ENCODE results near the gene APAF1. TPM values are rescaled to one million over a fixed set of nuclear protein-coding genes. Genes with fewer than 3 reads are reported as not detected.

APAF1 gene
- polyA plus RNA-seq, 3 donors = 32.4 to 40.5 (median 32.6) TPM

DNA sequence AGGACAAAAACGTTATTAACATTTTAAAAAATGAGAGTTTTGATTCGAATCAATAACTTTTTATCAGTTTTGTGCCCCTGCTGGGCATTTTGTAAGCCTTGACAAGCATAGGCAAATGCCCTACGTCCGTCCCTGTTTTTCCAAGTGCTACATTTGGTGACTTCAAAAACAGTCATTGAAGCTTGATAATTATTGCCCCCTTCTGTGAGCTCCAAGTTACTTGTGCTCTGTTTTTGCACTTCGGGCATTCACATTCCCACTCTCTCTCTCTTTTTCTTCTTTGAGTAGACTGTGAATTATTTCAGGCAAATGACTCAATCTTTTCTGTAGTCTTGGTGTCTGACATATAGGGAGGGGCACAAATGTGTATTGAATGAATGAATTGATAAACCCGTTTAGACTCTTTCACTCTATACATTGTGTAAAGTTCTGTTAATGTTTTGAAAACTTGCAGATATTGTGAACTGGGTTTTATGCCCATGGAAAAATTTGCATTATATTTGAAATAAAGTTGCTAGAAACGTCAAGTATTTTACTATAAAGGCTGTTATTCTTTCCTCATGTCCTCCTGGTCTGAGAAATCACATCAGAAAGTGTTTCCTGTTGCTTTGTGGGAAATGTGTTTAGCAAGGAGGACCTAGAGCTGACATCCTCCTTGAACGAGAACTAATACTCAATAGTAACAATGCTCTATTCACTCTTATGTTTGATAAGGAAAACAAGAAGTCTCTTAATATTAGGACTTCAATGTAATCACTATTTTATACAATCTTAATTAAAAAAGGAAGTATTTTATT, 1.4 kb downstream of the APAF1 start:
- DNase-seq (ENCODE audit: extremely low read depth in 1 of 11, low read depth in 9 of 11, low spot score in 4 of 11) = no peak

GRCh38 chr12:98651328-98651727, 6.2 kb downstream of the APAF1 start:
- no peak for DNase-seq (ENCODE audit: extremely low read depth in 1 of 11, low read depth in 9 of 11, low spot score in 4 of 11)

GRCh38 chr12:98653866-98654493, 8.9 kb downstream of the APAF1 start:
- DNase-seq (ENCODE audit: extremely low read depth in 1 of 11, low read depth in 9 of 11, low spot score in 4 of 11) = peak in 5 of 11 donors; percentile 41 to 54 (median 49)

GRCh38 chr12:98656289-98657101, 11.4 kb downstream of the APAF1 start:
- no peak for DNase-seq (ENCODE audit: extremely low read depth in 1 of 11, low read depth in 9 of 11, low spot score in 4 of 11)

GRCh38 chr12:98660521-98660920, 15.4 kb downstream of the APAF1 start:
- DNase-seq (ENCODE audit: extremely low read depth in 1 of 11, low read depth in 9 of 11, low spot score in 4 of 11) = no peak

DNA sequence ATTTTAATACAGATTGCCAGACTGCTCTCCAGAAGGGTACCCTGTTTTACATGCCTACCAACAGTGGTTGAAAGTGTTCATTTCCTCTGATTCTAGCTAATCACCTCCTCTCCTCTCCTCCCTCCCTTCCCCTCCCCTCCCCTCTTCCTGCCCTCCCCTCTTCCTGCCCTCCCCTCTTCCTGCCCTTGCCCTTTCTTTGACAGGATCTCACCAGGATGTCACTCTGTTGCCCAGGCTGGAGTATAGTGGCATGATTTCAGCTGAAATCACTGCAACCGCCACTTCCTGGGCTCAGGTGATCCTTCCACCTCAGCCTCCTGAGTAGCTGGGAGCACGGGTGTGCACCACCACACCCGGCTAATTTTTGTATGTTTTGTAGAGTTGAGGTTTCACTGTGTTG, 24.7 kb downstream of the APAF1 start:
- DNase-seq (ENCODE audit: extremely low read depth in 1 of 11, low read depth in 9 of 11, low spot score in 4 of 11) = no peak

DNA sequence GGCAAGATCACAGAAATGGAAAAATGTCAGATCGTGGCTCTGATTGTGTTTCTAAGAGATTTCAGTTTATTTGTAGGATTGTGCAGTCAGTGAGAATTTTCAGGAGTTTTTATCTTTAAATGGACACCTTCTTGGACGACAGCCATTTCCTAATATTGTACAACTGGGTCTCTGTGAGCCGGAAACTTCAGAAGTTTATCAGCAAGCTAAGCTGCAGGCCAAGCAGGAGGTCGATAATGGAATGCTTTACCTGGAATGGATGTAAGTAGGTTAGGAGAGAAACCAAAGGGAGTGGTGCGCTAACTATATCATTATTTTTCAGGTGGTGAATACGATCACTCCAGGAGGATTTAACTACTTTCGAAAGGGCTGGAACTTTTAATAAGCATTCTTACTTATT, 26.4 kb downstream of the APAF1 start:
- no peak for DNase-seq (ENCODE audit: extremely low read depth in 1 of 11, low read depth in 9 of 11, low spot score in 4 of 11)

DNA sequence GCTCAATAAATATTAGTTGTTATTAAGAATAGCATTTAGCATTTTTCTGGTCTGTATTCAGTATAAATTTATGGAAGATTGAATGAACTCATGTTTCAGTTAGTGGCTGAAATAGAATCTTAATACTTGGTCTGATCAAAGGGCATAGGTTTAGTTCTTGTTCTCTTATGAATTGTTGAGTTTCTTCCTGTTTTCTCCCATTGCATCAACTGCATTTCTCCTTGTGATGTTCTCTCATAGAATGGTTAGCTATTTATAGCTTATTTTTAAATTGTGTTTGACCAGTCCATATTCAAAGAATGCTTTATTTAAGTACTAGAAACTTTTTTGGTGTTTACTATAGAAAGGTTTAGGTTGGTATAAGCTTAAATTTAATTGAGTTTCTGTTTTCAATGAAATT, 29.8 kb downstream of the APAF1 start:
- no peak for DNase-seq (ENCODE audit: extremely low read depth in 1 of 11, low read depth in 9 of 11, low spot score in 4 of 11)

- no peak for DNase-seq (ENCODE audit: extremely low read depth in 1 of 11, low read depth in 9 of 11, low spot score in 4 of 11)
Observed at GRCh38 chr12:98678236-98678945, 33.3 kb downstream of the APAF1 start.

DNA sequence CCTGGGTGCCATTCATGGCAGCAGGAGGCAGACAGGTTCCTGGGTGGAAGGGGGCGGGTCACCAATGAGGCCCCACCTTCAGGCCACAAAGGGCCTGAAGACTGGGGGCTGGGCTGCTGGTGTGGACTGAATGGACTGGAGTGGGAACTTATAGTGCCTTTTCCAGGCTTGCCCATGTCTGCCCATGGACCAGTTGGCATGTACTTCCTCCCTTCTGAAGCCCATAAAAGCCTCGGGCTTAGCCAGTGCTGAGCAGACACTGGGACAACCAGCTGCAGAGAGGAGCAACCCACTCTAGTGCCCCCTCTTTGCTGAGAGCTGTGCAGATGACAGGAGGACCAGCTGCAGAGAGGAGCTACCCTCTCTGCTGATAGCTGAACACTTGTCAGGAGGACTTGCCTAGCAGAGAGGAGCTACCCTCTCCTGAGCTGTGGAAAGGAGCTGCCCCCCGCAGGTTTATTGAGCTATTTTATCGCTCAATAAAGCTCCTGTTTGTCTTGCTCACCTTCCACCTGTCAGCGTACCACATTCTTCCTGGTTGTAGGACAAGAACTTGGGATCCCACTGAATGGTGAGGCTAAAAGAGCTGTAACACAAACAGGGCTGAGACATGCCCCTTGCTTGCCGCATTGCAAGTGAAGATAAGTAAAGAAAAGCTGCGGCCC, 34.0 kb downstream of the APAF1 start:
- no peak for DNase-seq (ENCODE audit: extremely low read depth in 1 of 11, low read depth in 9 of 11, low spot score in 4 of 11)

DNA sequence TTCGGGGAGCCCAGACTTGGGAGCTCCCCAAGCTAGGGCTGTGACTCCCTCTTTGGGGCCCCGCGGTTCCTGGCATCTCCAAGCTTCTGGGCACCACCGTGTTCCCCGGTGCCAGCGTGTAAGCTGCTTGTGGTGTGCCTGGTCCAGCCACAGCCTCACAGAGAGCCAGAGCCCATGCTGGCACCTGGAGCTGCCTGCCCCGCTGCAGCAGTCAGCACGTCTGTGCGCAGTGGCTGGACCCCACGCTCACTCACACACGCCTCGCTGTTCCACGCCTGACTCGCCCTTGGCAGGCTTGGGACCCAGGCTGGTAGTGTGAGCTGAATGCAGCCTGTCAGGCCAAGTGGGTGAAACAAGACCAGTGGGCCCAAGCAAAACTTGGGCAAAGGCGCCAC, 34.5 kb downstream of the APAF1 start:
- DNase-seq (ENCODE audit: extremely low read depth in 1 of 11, low read depth in 9 of 11, low spot score in 4 of 11) = no peak

DNA sequence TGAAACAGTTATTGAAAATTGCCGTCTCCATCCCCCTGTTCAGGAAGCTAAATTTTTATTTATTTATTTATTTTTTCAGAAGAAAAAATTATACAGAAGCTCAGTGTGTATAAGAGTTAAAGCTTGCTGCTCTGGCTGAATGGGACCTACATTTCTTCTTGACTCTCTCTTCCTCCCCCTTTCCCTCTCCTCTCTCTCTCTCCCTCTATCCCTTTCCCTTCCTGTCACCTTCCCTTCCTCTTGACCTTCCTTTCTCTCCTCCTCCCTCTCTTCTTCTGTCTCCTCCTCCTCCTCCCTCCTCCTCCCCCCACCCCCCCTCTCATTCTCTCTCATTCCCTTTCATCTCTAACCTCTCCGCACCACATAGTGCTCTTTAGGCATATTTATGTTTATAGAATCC, 39.1 kb downstream of the APAF1 start:
- DNase-seq (ENCODE audit: extremely low read depth in 1 of 11, low read depth in 9 of 11, low spot score in 4 of 11) = no peak

- DNase-seq (ENCODE audit: extremely low read depth in 1 of 11, low read depth in 9 of 11, low spot score in 4 of 11) = no peak
Observed at GRCh38 chr12:98686603-98687002, 41.5 kb downstream of the APAF1 start.

- DNase-seq (ENCODE audit: extremely low read depth in 1 of 11, low read depth in 9 of 11, low spot score in 4 of 11) = no peak
Observed at GRCh38 chr12:98691351-98691750, 46.3 kb downstream of the APAF1 start.

- no peak for DNase-seq (ENCODE audit: extremely low read depth in 1 of 11, low read depth in 9 of 11, low spot score in 4 of 11)
Observed at GRCh38 chr12:98696036-98696646, 51.1 kb downstream of the APAF1 start.

GRCh38 chr12:98697209-98697608, 52.1 kb downstream of the APAF1 start:
- DNase-seq (ENCODE audit: extremely low read depth in 1 of 11, low read depth in 9 of 11, low spot score in 4 of 11) = no peak

GRCh38 chr12:98698603-98699463, 53.7 kb downstream of the APAF1 start:
- peak in 10 of 11 donors; percentile 2 to 33 (median 14) for DNase-seq (ENCODE audit: extremely low read depth in 1 of 11, low read depth in 9 of 11, low spot score in 4 of 11)

DNA sequence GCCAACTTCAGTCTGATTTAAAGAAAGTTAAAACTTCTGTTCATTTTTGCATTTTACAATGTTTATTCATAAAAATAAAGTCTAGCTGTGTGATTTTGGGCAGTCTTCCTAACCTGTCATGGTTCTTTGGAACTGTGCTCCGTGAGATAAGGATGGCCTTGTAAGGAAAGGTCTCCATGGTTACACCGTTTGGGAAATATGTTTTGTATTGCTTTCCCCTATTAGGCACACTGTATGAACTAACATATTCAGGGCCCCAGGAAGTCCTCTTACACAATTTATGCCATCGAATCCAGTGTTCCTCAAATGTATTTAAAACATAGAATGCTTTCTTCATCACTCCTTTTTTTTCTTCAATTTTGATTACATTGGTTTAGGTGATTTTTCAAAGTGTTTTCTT, 54.5 kb downstream of the APAF1 start:
- no peak for DNase-seq (ENCODE audit: extremely low read depth in 1 of 11, low read depth in 9 of 11, low spot score in 4 of 11)

Data from renal cortex interstitium (tissue), 11 donors.